Measurements from ENCODE around the gene TMEM198.

Gene TMEM198

GRCh38 chr2:219526320-219527075 lies 17.3 kb upstream of the TMEM198 start:
- DNase-seq: no peak

DNA sequence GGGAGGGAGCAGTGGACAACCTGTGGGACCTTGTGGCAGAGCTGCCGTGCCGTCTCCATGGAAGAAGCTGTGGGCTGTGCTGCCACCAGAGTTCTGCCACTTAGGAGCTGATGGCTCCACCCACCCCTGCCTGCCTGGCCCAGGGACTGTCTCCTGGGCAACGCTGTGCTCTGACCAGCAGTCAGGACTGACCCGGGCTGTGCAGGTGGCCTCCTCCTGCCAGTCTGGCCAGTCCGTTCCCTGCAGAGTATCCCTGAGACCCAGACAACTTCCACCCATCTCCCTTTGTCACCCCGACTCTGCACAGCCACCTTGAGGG lies 16.8 kb upstream of the TMEM198 start:
- no peak for DNase-seq

GRCh38 chr2:219527472-219527871 lies 16.4 kb upstream of the TMEM198 start:
- no peak for DNase-seq

GRCh38 chr2:219530048-219530963 lies 13.5 kb upstream of the TMEM198 start:
- peak; percentile 92 for DNase-seq

- DNase-seq: no peak
These were observed 12.0 kb upstream of the TMEM198 start for GRCh38 chr2:219531639-219532377.

GRCh38 chr2:219532378-219532649 lies 11.5 kb upstream of the TMEM198 start:
- DNase-seq: no peak

GRCh38 chr2:219533930-219534661 lies 9.7 kb upstream of the TMEM198 start:
- no peak for DNase-seq

DNA sequence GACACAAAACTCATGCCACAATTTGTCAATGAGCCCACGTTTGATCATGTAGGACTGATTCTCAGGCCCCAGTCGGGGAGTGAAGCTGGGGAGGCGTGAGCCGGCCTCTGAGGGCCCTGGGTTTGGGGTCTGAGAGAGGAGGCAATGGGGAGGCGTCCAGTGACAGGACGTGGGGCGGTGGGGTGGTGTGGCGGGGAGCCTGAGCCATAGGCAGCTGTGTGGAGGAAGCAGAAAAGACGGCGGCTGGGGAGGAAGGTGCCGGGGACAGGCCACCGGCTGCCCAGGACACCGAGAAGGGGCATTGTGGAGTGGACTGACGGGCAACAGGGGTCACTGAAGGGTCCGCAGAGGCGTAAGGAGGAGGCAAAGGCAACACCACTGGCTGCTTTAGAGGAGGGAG lies 7.4 kb upstream of the TMEM198 start:
- no peak for DNase-seq

- DNase-seq: no peak
These were observed 6.9 kb upstream of the TMEM198 start for GRCh38 chr2:219536967-219537366.

GRCh38 chr2:219537657-219538488 lies 6.0 kb upstream of the TMEM198 start:
- DNase-seq: no peak

GRCh38 chr2:219538504-219538951 lies 5.3 kb upstream of the TMEM198 start:
- no peak for DNase-seq

DNA sequence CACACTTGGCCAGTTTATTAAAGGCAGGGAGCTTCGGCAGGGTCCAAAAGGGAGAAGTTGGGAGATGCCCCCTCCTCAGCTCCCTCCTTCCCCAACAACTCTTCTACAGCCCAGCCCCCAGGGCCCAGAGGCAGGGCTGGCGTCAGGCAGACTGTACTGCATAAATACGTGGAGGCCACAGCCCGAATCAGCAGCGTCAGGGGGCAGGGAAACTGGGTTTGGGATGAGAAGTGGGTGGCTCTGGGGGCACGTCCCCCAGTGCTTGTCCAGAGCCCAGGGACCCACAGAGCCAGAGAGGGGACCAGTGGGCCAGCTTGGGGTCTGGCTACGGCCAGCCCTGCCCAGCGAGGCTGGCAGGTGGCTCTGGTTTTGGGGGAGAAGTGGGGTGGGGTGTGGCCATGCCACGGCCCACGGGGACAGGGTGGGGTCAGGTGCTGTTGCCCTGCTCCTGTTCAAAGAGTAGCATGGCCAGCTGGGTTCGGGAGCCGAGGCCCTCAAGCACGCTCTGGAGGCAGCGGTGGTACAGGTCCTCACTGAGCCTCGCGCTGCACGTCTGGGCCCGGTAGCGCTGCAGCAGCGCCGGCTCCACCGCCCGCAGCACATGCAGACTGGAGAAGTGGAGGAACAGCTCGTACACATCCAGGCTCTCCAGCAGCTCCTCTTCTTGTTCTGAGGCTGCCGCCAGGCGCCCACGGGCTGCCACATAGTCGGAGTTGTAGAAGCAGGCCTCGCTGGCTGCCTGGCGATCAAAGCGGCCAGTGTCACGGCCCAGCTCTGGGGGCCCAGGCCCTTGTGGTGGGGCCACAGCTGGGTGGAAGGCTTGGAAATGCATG lies 4.7 kb upstream of the TMEM198 start:
- DNase-seq: no peak

GRCh38 chr2:219539926-219540678 lies 3.7 kb upstream of the TMEM198 start:
- DNase-seq: no peak

DNA sequence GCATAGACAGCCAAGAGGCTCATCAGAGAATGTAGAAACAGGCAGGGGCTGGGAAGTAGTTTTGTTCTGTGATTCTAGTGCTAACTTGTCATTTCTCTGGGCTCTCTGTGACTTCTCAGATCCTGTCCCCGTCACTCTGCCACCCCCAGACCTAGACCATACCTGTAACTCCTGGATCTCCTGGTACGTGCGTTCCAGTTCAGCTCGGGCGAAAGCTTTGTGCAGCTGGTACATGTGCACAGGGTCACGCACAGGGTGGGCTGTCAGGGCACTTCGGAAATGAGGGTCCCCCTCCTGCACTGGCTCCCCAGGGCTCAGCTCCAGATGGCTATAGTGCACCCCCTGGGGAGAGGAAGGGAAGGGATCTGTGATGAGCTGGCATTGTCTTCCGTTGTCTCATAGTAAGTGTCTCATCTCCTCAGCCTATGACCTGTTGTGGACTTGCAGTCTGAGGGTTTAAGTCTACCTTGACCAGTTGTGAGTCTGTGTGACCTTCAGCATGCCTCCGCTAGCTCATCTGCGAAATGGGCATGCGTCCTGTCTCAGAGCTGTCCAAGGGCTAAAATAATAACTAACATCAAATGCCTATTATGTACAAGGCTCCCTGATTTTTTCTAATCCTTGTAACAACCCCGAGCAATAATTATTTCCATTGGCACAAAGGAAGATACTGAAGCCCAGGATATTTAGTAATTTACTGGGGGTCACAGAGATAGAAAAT lies 2.9 kb upstream of the TMEM198 start:
- no peak for DNase-seq

DNA sequence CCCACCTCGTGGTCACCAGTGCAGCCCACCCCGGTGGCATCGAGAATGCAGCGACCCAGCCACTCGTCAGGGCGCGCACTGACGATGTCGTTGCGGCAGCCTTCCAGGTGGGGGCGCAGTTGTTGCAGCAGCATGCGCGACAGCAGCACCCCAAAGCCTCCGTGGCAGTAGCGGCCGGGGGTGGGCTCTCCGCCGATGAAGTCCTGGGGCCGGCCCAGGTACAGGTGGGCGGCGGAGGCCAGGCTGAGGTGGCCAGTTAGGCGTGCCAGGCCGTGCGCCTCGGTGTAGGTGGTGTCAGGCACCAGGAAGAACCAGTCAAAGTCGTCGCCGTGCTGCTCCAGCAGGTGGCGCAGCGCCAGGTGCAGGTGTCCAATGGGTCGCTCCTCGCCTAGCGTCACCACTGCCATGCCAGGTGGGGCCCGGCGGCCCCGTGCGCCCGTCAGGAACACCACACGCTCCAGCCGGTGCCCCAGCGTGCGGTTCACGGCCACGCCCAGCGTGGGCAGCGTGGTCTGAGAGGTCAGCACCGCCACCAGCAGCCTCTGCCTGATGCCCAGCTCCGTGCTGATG lies 2.1 kb upstream of the TMEM198 start:
- peak; percentile 91 for DNase-seq

DNA sequence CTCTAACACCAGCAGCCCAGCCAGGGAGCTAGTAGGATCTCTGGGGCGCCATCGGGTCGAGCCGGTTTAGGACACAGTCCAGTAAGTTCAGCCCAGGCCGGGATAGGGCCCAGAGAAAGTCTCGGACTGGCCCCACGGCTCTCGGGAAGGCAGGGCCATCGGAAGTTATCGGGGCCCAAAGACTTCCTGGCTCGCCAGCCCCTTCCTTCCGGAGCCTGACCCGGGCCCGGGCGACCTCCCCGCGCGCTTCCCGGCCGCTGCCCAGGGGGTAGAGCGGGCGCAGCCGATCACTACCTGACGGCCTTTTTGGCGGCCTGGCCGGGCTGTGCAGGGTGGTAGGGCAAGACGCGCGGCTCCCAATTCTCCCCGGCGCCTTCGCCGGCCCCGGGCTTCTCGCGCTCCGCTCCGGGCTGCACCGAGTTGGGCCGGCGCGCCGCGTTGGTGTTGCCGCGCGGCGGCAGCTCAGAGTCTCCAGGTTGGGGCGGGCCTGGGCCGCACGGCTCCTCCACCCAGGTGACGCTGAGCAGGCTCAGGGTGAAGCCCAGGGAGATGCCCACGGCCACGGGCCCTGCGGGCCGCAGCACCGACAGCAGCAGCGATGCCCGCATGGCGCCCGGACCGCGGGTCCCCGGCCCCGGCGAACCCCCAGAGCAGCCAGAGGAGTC lies 765 bp upstream of the TMEM198 start:
- DNase-seq: no peak

DNA sequence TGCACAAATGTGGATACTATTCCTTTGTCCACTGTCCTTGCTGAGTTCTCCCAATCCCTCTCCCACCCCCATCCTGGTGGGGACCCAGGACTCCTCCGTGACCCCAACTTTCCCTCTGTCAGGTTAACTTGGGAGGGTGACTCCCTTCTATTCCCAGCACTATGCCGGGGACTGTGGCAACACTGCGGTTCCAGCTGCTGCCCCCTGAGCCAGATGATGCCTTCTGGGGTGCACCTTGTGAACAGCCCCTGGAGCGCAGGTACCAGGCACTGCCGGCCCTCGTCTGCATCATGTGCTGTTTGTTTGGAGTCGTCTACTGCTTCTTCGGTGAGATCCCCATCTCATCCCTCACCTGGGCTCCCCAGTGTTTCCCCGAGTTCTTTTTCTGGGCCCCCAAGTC lies 739 bp downstream of the TMEM198 start:
- no peak for DNase-seq

DNA sequence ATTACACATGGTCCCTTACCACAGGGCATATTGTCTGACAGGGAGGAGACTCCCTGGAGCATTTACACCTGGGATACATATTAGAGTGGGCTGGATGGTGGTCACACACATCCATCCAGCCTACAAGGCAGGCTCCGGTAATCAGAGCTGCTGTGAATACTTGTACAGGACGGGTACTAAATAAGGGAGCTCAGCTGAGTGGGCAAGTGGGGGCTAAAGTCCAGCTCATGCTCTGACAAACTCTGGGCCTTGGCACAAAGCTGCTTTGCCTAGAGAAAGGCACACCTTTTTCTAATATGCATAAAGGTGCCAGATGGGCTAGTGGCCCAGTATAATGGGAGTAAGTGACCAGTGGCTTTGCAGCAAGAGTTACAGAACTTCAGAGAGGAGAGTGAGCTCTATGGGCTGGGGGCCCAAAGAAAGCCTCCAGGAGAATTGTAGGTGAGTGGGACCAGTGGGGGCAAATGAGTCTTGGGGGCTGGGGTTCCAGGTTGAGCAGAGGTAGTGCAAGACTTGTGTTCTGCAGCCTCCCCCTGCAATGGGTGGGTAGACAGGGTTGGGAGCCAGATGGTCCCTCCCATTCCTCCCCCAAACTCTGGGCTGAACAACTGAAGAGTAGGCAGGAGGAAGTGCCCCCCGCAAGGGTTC lies 1.6 kb downstream of the TMEM198 start:
- no peak for DNase-seq
